Right atrium auricular region (tissue), 2 donors: ENCODE data around the gene DNAH2. TPM values are rescaled to one million over a fixed set of nuclear protein-coding genes. Genes with fewer than 3 reads are reported as not detected.

Experiments used
- DNase-seq: peaks from one replicate; pipeline ENCODE4 v3.0.0-alpha.2; 2019; ENCODE audit warnings: low spot score
- H3K27ac ChIP-seq, 2 donors: fragments of 200-600 bp; sonication (generic); 1 replicate in 1 of 2; 2 replicates in 1 of 2; pipeline ENCODE4 v1.5.1; 2016 to 2019
- H3K27me3 ChIP-seq, 2 donors: fragments of 200-600 bp; sonication (generic); one replicate each; pipeline versions ENCODE4 v1.5.1 to v1.6.0; 2017 to 2019
- H3K36me3 ChIP-seq: fragments of 200-600 bp; sonication (generic); one replicate; pipeline ENCODE4 v1.5.1; 2016
- H3K4me1 ChIP-seq, 2 donors: fragments of 200-600 bp; sonication (generic); one replicate each; pipeline versions ENCODE4 v1.5.1 to v1.6.0; 2017 to 2019
- H3K4me3 ChIP-seq, 2 donors: fragments of 200-600 bp; sonication (generic); 1 replicate in 1 of 2; 2 replicates in 1 of 2; pipeline ENCODE4 v1.5.1; 2017 to 2019; ENCODE audit warnings: mild to moderate bottlenecking in 1 of 2, moderate library complexity in 1 of 2
- H3K9me3 ChIP-seq, 2 donors: fragments of 200-600 bp; sonication (generic); one replicate each; pipeline ENCODE4 v1.5.1; 2019
- total RNA-seq, 2 donors: library from RNA; depleted of rRNA; stranded (reverse); fragments of >200 nt; gene quantifications; one replicate each; pipeline ENCODE4 v1.1.0, GENCODE V29; 2016
- TF ChIP-seq, protein P1 (sequence below), 2 donors: fragments of 200-600 bp; sonication (generic); IDR thresholded peaks; one replicate each; pipeline ENCODE4 v1.5.1; 2019; ENCODE audit warnings: antibody characterized with exemption in 2 of 2

DNAH2 gene
- total RNA-seq, 2 donors from 2014 or later: 0.08 TPM; not detected in 1

DNA sequence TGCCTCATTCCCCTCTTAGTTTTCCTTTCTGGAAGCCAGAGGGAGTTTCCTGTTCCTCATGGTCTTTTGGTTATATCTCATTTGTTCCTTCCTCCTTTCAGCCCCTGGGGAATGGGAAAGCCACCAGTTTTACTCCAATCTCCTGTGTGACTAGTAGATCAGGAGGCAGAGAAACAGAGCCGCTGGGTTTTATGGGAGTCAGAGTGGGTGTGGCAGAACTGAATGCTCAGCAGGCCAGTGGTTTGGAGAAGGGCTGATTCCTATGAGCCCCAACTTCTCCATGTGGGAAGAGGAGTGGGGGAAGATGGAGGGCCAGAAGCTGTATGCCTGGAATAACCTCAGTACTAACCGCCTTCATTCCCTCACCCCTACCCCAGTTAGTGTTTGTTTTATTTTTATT, 4.1 kb downstream of the DNAH2 start:
- Histone ChIP-seq H3K27ac (no peak overlapping the region), H3K36me3 (no peaks in the 10 kb centered on the region), H3K9me3 (no peaks in the 10 kb centered on the region), H3K27me3 (no peaks in the 10 kb centered on the region), H3K4me1 (peaks cover 0 to 15% of the 10 kb centered on the region in 2 donors), H3K4me3 (no peak overlapping the region)
- no peak for DNase-seq
- TF ChIP-seq, protein P1, sequence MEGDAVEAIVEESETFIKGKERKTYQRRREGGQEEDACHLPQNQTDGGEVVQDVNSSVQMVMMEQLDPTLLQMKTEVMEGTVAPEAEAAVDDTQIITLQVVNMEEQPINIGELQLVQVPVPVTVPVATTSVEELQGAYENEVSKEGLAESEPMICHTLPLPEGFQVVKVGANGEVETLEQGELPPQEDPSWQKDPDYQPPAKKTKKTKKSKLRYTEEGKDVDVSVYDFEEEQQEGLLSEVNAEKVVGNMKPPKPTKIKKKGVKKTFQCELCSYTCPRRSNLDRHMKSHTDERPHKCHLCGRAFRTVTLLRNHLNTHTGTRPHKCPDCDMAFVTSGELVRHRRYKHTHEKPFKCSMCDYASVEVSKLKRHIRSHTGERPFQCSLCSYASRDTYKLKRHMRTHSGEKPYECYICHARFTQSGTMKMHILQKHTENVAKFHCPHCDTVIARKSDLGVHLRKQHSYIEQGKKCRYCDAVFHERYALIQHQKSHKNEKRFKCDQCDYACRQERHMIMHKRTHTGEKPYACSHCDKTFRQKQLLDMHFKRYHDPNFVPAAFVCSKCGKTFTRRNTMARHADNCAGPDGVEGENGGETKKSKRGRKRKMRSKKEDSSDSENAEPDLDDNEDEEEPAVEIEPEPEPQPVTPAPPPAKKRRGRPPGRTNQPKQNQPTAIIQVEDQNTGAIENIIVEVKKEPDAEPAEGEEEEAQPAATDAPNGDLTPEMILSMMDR (IDR thresholded peaks at IDR 0.05): no peak

DNA sequence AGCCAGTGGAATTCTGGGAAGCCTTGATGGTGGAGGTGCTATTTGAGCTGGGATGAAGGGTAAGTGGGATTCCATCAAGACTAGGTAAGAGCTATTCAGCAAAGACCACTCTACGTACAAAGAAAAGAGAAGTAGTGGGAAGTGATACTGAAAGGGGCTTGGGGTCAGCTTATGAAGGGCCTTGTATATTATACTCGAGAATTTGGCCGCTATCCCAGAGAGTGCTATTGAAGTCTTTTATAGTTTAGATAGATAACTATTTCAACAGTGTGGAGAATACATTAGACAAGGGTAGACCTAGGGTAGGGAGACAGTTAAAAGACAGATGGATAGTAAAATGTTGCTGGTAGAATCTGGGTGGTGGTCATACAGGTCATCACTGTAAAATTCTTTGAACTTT, 10.3 kb downstream of the DNAH2 start:
- no peak for DNase-seq
- no peaks in the 10 kb centered on the region for H3K4me1 ChIP-seq
- H3K27me3 ChIP-seq: no peaks in the 10 kb centered on the region
- no peak overlapping the region for H3K4me3 ChIP-seq
- no peak overlapping the region for H3K27ac ChIP-seq
- no peaks in the 10 kb centered on the region for H3K36me3 ChIP-seq
- H3K9me3 ChIP-seq: no peaks in the 10 kb centered on the region
- TF ChIP-seq, protein P1 (IDR thresholded peaks at IDR 0.05): no peak

DNA sequence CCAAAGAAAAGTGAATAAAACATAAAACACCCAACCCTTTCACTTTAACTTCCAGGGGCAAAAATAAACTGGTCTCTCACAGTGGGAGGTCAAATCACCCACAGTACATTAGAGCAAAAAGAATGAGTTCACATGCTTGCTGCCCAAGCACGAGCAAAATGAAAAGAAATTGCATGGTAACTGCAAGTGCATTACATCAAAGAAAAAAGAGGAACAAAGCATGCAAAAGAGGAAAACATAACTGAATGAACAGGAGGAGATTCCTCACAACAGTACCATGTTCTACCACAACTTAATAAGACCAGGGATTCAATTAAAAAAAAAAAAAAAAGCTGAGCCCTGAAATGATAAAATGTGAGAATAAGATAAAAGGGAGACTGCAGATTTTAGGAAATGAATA, 12.3 kb downstream of the DNAH2 start:
- Histone ChIP-seq H3K27me3 (no peaks in the 10 kb centered on the region), H3K9me3 (no peaks in the 10 kb centered on the region), H3K4me3 (no peak overlapping the region), H3K36me3 (no peaks in the 10 kb centered on the region), H3K4me1 (no peaks in the 10 kb centered on the region), H3K27ac (no peak overlapping the region)
- no peak for DNase-seq
- TF ChIP-seq, protein P1 (IDR thresholded peaks at IDR 0.05): no peak

DNA sequence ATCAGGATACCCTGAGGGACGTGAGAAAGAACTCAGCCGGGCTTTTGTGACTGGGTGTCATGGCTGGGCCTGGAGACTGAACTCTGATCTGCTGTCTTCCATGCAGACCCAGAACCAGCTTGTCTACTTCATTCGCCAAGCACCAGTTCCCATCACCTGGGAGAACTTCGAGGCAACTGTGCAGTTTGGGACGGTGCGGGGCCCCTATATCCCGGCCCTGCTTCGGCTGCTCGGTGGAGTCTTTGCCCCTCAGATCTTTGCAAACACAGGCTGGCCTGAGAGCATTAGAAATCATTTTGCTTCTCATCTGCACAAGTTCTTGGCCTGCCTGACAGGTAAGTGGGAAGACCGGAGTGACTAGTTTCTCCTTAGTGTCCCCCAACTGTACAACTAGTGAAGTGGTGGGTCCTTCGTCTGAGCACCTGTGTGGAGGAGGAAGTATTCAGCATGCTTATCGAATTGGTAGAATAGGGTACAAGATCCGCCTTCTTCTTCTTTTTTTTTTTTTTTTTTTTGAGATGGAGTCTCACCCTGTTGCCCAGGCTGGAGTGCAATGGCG, 15.5 kb downstream of the DNAH2 start:
- no peaks in the 10 kb centered on the region for H3K36me3 ChIP-seq
- H3K9me3 ChIP-seq: no peaks in the 10 kb centered on the region
- H3K4me1 ChIP-seq: no peaks in the 10 kb centered on the region
- DNase-seq: no peak
- no peak overlapping the region for H3K27ac ChIP-seq
- H3K27me3 ChIP-seq: no peaks in the 10 kb centered on the region
- H3K4me3 ChIP-seq: no peak overlapping the region
- TF ChIP-seq, protein P1 (IDR thresholded peaks at IDR 0.05): no peak

DNA sequence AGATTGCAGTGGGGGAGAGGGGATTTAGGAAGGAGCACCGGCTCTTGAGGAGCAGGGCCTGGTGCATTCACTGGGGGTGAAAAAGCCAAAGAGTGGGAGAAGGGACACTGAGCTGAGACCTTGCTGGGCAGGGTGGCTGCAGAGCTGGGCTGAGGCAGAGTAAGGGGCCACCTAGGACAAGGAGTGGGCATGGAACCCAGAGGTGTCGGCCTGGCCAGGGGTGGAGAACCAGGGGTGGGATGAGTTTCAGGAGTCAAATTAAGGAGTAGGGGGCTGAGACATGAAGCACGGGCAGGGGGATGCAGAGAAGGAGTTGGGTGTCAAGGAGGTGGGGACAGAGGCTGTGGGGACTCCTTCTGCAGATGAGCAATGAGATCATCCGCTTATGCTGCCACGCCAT, 20.1 kb downstream of the DNAH2 start:
- DNase-seq: no peak
- Histone ChIP-seq H3K4me3 (no peak overlapping the region), H3K27ac (no peak overlapping the region), H3K36me3 (no peaks in the 10 kb centered on the region), H3K9me3 (no peaks in the 10 kb centered on the region), H3K27me3 (no peaks in the 10 kb centered on the region), H3K4me1 (no peaks in the 10 kb centered on the region)
- TF ChIP-seq, protein P1 (IDR thresholded peaks at IDR 0.05): no peak

DNA sequence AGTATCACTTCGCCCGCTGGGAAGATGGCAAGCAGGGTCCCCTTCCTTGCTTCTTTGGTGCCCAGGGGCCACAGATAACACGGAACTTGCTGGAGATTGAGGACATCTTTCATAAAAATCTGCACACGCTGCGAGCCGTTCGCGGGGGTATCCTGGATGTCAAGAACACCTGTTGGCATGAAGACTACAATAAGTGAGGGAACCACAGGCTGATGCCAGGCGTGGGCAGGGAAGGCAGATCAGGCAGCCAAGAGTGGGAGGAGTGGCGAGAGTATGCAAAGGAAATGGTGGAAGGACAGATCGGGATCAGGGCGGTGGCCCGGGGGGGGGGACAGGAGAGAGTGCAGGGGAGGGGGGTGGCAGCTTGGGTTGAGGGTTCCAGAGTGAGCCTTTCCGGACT, 22.2 kb downstream of the DNAH2 start:
- no peaks in the 10 kb centered on the region for H3K9me3 ChIP-seq
- no peaks in the 10 kb centered on the region for H3K27me3 ChIP-seq
- H3K4me3 ChIP-seq: no peak overlapping the region
- no peaks in the 10 kb centered on the region for H3K4me1 ChIP-seq
- DNase-seq: no peak
- no peaks in the 10 kb centered on the region for H3K36me3 ChIP-seq
- TF ChIP-seq, protein P1 (IDR thresholded peaks at IDR 0.05): no peak
- no peak overlapping the region for H3K27ac ChIP-seq
